Hair follicular keratinocyte (primary cell): ENCODE measurements around the gene COMMD9. TPM values are rescaled to one million over a fixed set of nuclear protein-coding genes. Genes with fewer than 3 reads are reported as not detected.

Experiments used
- total RNA-seq: library from RNA; depleted of rRNA; stranded (reverse); fragments of >200 nt; gene quantifications from 2 replicates; pipeline ENCODE4 v1.2.3, GENCODE V29; 2015

COMMD9 gene
- total RNA-seq, result 21.7 and 34.2 TPM in 2 replicates

GRCh38 chr11:36289226-36289852 lies at the start of gene COMMD9:
TSS of gene COMMD9 (minus strand) at chr11:36289424. CDS start at chr11:36289412, 12 bp downstream.

GRCh38 chr11:36295926-36296325 lies 6.7 kb upstream of the COMMD9 start, which contains the start of gene PRR5L:
TSS of gene PRR5L (plus strand) at chr11:36296288. CDS start at chr11:36401122, 104,834 bp downstream.

Other genes starting within 250 kb of the COMMD9 start
- gene PRR5L, start 6.9 kb upstream of the COMMD9 start, total RNA-seq, result 14.8 and 23.0 TPM in 2 replicates
- gene TRAF6, start 220.8 kb upstream of the COMMD9 start, total RNA-seq, result 6.8 and 7.0 TPM in 2 replicates